HepG2 (cell line): ENCODE measurements around the gene MTA2. TPM values are rescaled to one million over a fixed set of nuclear protein-coding genes. Genes with fewer than 3 reads are reported as not detected.
A peak's percentile ranks its signal among the peaks of the same experiment; 100 is the strongest.

ENCODE experiments used
- ATF7-NPFF ChIP-seq: sonication (generic); formaldehyde crosslinking; IDR thresholded peaks from 2 replicates; pipeline ENCODE4 v1.8.1; 2023; ENCODE audit warnings: mild to moderate bottlenecking, low read depth, missing genetic modification reagents, moderate library complexity
- EP300 ChIP-seq, 3 experiments: sonication (generic) in 1 of 3; formaldehyde crosslinking in 1 of 3; IDR thresholded peaks; 2 replicates each; pipeline versions ENCODE4 v1.5.1 to v1.6.1; 2011 to 2020; ENCODE audit warnings: low read depth in 2 of 3, low read length in 2 of 3, borderline replicate concordance in 1 of 3, improper control_type of control experiment in 1 of 3, mild to moderate bottlenecking in 1 of 3, missing genetic modification reagents in 1 of 3, moderate library complexity in 1 of 3
- FOSL1 ChIP-seq: sonication (generic); formaldehyde crosslinking; IDR thresholded peaks from 2 replicates; pipeline ENCODE4 v1.9.0; 2021; ENCODE audit warnings: missing genetic modification reagents, borderline replicate concordance
- FOXA3 ChIP-seq: IDR thresholded peaks from 2 replicates; pipeline ENCODE4 v1.6.1; 2016; ENCODE audit warnings: missing genetic modification reagents, missing compliant biosample characterization
- FOXO1 ChIP-seq: sonication (generic); formaldehyde crosslinking; IDR thresholded peaks from 2 replicates; pipeline ENCODE4 v1.4.0; 2020; ENCODE audit warnings: missing genetic modification reagents
- FOXP1 ChIP-seq, 2 experiments: fragments of 450-650 bp in 1 of 2; IDR thresholded peaks; 2 replicates each; pipeline ENCODE4 v1.6.1; 2017 to 2018; ENCODE audit warnings: antibody characterized with exemption in 1 of 2
- IKZF4 ChIP-seq: sonication (generic); formaldehyde crosslinking; IDR thresholded peaks from 2 replicates; pipeline ENCODE4 v1.5.1; 2020; ENCODE audit warnings: borderline replicate concordance, mild to moderate bottlenecking, low read depth, missing genetic modification reagents; ENCODE audit errors: not compliant biosample characterization
- KDM5A ChIP-seq: fragments of 200-600 bp; sonication (generic); IDR thresholded peaks from 2 replicates; pipeline ENCODE4 v1.7.0; 2018; ENCODE audit warnings: antibody characterized with exemption, mild to moderate bottlenecking, low read length, borderline replicate concordance
- KDM5B ChIP-seq: sonication (generic); formaldehyde crosslinking; IDR thresholded peaks from 2 replicates; pipeline ENCODE4 v1.4.0; 2020; ENCODE audit warnings: missing genetic modification reagents, mild to moderate bottlenecking, borderline replicate concordance
- NFYC ChIP-seq: IDR thresholded peaks from 2 replicates; pipeline ENCODE4 v1.6.1; 2016; ENCODE audit warnings: missing genetic modification reagents, missing compliant biosample characterization
- REL ChIP-seq: sonication (generic); formaldehyde crosslinking; conservative IDR thresholded peaks from 2 replicates; pipeline ENCODE4 v1.8.0; 2022; ENCODE audit warnings: mild to moderate bottlenecking, missing genetic modification reagents, moderate library complexity
- TEAD3 ChIP-seq: optimal IDR thresholded peaks from 2 replicates; pipeline ENCODE3; 2016; ENCODE audit warnings: borderline replicate concordance
- XBP1 ChIP-seq: sonication (generic); formaldehyde crosslinking; IDR thresholded peaks from 2 replicates; pipeline ENCODE4 v1.5.0; 2020; ENCODE audit warnings: missing genetic modification reagents
- ZNF788 ChIP-seq: sonication (generic); formaldehyde crosslinking; IDR thresholded peaks from 2 replicates; pipeline ENCODE4 v1.5.0; 2020; ENCODE audit warnings: mild to moderate bottlenecking, missing genetic modification reagents, borderline replicate concordance
- polyA plus RNA-seq, 8 experiments: library from polyadenylated mRNA; depleted of rRNA in 3 of 8; stranded (reverse) in 7 of 8; unstranded in 1 of 8; fragments of >200 nt; fragmentation: Illumina TruSeq in 4 of 8; extraction: Trizol in 4 of 8; gene quantifications; 2 replicates each; pipeline versions ENCODE4 v1.2.1 to v1.2.3, GENCODE V29; 2011 to 2016; ENCODE audit warnings: low read depth in 4 of 8, missing spikeins in 1 of 8, mixed read lengths in 1 of 8; ENCODE audit not compliant: insufficient read depth in 1 of 8
- total RNA-seq, 5 experiments: library from RNA; depleted of rRNA; stranded (reverse); fragments of >200 nt; fragmentation: Illumina TruSeq; extraction: Trizol; gene quantifications; 2 replicates each; pipeline ENCODE4 v1.2.3, GENCODE V29; 2016; ENCODE audit warnings: low read depth in 1 of 5
- TF ChIP-seq, protein P1 (sequence below): sonication (generic); formaldehyde crosslinking; IDR thresholded peaks from 2 replicates; pipeline ENCODE4 v1.5.1; 2020; ENCODE audit warnings: mild to moderate bottlenecking, missing genetic modification reagents, moderate library complexity
- TF ChIP-seq, protein P2 (sequence below): sonication (generic); formaldehyde crosslinking; IDR thresholded peaks from 2 replicates; pipeline ENCODE4 v1.4.0; 2020; ENCODE audit warnings: missing genetic modification reagents; ENCODE audit errors: not compliant biosample characterization
- TF ChIP-seq, protein P3 (sequence below): sonication (generic); formaldehyde crosslinking; IDR thresholded peaks from 2 replicates; pipeline ENCODE4 v1.4.0; 2020; ENCODE audit warnings: missing genetic modification reagents, borderline replicate concordance
- TF ChIP-seq, protein P4 (sequence below): sonication (generic); formaldehyde crosslinking; IDR thresholded peaks from 2 replicates; pipeline ENCODE4 v1.5.0; 2020; ENCODE audit warnings: missing genetic modification reagents

Gene MTA2
- total and polyA plus RNA-seq, 2 of the 13 experiments (the other 11 are each of a cell fraction or from before 2014, with no cell fraction given), result 14.0 to 70.0 TPM

DNA sequence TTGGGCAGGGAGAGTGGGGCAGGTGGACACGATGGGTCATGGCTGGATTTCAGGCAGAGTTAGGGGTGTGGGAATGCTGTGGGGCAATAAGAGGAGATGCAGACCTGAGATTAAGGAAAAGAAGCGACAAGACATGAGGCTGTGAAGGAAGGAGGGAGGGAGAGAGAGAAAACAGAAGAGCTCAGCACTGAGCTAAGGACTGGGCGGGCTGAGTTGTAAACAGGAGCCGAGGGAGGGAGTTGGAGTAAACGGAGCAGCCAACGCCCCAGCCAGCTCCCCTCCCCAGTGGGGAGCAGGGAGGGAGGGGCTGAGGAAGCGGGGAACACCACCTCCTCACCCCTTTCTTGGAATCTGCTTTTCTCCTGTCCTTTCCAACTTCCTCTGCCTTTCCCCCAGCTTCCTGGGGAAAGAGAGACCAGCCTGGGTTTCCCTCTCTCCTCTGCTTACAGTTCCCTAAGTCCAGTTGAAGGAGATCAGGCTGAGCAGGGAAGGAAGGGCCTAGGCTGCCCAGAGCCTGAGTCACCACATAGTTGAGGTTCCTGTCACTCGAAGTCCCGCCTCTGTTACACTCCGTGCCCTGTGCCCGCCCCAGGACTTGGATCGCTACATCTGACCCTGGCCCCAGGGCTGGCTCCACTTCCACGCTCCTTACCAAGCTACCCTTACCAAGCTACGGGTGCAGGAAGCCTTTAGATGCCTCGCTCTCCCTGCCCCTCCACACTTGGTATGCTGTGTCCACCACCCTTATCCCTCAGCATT is 48.4 kb downstream of the MTA2 start (continued):
- TF ChIP-seq EP300 (IDR thresholded peaks at IDR 0.05; ENCODE audit: low read depth in 2 of 2, low read length in 2 of 2), result peak in 1 of 2 experiments; percentile 71; a peak in 2 of 4 replicates
- no peak for TF ChIP-seq EP300 (CRISPR knock-in tag; IDR thresholded peaks at IDR 0.05; ENCODE audit: borderline replicate concordance)
- TF ChIP-seq, protein P1, sequence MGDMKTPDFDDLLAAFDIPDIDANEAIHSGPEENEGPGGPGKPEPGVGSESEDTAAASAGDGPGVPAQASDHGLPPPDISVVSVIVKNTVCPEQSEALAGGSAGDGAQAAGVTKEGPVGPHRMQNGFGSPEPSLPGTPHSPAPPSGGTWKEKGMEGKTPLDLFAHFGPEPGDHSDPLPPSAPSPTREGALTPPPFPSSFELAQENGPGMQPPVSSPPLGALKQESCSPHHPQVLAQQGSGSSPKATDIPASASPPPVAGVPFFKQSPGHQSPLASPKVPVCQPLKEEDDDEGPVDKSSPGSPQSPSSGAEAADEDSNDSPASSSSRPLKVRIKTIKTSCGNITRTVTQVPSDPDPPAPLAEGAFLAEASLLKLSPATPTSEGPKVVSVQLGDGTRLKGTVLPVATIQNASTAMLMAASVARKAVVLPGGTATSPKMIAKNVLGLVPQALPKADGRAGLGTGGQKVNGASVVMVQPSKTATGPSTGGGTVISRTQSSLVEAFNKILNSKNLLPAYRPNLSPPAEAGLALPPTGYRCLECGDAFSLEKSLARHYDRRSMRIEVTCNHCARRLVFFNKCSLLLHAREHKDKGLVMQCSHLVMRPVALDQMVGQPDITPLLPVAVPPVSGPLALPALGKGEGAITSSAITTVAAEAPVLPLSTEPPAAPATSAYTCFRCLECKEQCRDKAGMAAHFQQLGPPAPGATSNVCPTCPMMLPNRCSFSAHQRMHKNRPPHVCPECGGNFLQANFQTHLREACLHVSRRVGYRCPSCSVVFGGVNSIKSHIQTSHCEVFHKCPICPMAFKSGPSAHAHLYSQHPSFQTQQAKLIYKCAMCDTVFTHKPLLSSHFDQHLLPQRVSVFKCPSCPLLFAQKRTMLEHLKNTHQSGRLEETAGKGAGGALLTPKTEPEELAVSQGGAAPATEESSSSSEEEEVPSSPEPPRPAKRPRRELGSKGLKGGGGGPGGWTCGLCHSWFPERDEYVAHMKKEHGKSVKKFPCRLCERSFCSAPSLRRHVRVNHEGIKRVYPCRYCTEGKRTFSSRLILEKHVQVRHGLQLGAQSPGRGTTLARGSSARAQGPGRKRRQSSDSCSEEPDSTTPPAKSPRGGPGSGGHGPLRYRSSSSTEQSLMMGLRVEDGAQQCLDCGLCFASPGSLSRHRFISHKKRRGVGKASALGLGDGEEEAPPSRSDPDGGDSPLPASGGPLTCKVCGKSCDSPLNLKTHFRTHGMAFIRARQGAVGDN, result peak; percentile 59
- TF ChIP-seq, protein P2, sequence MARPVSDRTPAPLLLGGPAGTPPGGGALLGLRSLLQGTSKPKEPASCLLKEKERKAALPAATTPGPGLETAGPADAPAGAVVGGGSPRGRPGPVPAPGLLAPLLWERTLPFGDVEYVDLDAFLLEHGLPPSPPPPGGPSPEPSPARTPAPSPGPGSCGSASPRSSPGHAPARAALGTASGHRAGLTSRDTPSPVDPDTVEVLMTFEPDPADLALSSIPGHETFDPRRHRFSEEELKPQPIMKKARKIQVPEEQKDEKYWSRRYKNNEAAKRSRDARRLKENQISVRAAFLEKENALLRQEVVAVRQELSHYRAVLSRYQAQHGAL (CRISPR knock-in tag), result no peak
- TF ChIP-seq KDM5A, result 0 out of 2 replicates have a peak, but pooled peaks have one; percentile 37
- peak; percentile 27; the same call in 1 of the 2 replicates for TF ChIP-seq FOXA3 (CRISPR knock-in tag)
- no peak for TF ChIP-seq REL (CRISPR knock-in tag)
- 0 out of 2 replicates have a peak, but pooled peaks have one; percentile 3 for TF ChIP-seq ZNF788 (CRISPR knock-in tag)
- no peak for TF ChIP-seq XBP1 (CRISPR knock-in tag)
- TF ChIP-seq, protein P3, sequence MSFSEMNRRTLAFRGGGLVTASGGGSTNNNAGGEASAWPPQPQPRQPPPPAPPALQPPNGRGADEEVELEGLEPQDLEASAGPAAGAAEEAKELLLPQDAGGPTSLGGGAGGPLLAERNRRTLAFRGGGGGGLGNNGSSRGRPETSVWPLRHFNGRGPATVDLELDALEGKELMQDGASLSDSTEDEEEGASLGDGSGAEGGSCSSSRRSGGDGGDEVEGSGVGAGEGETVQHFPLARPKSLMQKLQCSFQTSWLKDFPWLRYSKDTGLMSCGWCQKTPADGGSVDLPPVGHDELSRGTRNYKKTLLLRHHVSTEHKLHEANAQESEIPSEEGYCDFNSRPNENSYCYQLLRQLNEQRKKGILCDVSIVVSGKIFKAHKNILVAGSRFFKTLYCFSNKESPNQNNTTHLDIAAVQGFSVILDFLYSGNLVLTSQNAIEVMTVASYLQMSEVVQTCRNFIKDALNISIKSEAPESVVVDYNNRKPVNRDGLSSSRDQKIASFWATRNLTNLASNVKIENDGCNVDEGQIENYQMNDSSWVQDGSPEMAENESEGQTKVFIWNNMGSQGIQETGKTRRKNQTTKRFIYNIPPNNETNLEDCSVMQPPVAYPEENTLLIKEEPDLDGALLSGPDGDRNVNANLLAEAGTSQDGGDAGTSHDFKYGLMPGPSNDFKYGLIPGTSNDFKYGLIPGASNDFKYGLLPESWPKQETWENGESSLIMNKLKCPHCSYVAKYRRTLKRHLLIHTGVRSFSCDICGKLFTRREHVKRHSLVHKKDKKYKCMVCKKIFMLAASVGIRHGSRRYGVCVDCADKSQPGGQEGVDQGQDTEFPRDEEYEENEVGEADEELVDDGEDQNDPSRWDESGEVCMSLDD, result 0 out of 2 replicates have a peak, but pooled peaks have one; percentile 28
- no peak for TF ChIP-seq NFYC (CRISPR knock-in tag)
- no peak for TF ChIP-seq FOXP1 (IDR thresholded peaks at IDR 0.05)
- TF ChIP-seq FOXP1 (CRISPR knock-in tag; IDR thresholded peaks at IDR 0.05), result peak; percentile 61; the same call in 1 of the 2 replicates
- TF ChIP-seq, protein P4, sequence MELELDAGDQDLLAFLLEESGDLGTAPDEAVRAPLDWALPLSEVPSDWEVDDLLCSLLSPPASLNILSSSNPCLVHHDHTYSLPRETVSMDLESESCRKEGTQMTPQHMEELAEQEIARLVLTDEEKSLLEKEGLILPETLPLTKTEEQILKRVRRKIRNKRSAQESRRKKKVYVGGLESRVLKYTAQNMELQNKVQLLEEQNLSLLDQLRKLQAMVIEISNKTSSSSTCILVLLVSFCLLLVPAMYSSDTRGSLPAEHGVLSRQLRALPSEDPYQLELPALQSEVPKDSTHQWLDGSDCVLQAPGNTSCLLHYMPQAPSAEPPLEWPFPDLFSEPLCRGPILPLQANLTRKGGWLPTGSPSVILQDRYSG, result no peak
- TF ChIP-seq KDM5B (CRISPR knock-in tag), result peak; percentile 46; the same call in 1 of the 2 replicates
- TF ChIP-seq IKZF4 (CRISPR knock-in tag), result peak; percentile 19
- no peak for TF ChIP-seq ATF7-NPFF (CRISPR knock-in tag)
- peak; percentile 41 for TF ChIP-seq TEAD3 (CRISPR knock-in tag)
- 0 out of 2 replicates have a peak, but pooled peaks have one; percentile 9 for TF ChIP-seq FOXO1
- 0 out of 2 replicates have a peak, but pooled peaks have one; percentile 13 for TF ChIP-seq FOSL1 (CRISPR knock-in tag)
- TF ChIP-seq, all 625 proteins: peak for 23
